CD4-positive, alpha-beta T cell treated with Interleukin-15 for 4 hours (primary cell): ENCODE data around the gene THRAP3.

Source experiments
- DNase-seq: peaks from one replicate; pipeline ENCODE4 v3.0.0-alpha.2; 2020; ENCODE audit warnings: low spot score

THRAP3 gene

DNA sequence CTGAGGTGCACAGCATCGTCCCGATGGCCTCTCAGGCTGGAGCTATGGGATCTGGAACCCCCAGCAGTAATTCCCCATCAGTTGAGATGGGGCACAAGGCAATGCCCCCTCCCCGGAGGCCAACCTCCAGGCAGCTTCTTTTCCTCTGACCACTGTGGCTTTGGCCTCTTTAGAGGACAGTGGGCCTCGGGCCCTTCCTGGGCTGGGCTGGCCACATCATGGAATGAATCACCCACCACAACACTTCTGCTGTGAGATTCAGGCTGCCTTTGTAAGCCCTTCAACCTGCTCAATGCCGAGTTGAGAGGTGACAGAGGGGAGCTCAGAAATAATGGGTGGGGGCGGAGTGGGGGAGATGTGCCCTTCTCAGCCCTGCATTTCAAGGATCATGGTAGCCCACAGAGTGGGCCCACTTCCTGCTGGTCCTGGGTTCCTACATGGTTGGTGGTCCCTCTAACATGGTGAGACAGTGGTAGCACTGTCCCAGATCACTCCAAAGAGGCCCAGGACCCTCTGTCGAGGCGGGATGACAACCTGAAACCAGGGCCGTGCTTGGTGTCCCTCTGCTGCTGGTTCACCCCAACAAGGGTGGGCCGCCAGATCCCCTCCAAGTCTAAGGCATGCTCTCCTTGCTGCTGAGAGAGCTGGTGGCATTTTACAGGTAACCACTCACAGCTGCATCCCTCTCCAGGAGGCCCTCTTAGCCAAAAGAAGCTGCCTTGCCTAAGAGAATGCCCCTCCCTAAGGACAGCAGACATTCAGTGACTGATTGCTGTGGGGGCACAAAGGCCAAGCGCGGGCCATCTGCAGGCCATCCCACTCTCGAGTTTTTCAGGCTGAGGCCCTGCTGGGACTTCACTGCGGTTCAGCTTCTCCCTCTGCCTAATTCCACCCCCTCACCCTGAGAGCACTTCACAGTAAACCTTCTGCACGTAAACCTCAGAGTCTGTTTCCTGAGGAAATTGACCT lies 129.0 kb downstream of the THRAP3 start:
- DNase-seq, result no peak

DNA sequence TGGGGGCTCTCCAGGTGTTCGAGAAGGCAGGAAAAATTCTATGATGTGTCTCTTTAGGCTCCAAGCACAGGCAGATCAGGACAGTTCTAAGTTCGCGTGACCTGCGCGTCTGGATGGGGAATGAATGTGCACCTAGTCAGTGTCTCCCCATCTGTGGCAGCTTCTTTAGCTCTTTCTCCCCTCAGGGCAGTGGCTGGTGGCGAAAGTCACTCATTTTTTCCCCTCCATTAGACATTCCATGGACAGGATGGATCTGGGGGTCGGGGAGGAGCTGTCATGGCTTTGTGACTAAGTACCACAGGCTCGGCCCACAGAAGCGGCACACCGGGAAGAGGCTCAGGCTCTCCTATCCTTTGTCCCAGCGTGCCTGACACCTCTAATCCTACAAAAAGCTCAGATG lies 130.2 kb downstream of the THRAP3 start:
- DNase-seq, result no peak
